EH (cell line): ENCODE data around the gene MRO.

ENCODE experiments used
- DNase-seq: peaks from one replicate; pipeline ENCODE4 v3.0.0-alpha.2; 2015; ENCODE audit warnings: low read depth

Gene MRO

DNA sequence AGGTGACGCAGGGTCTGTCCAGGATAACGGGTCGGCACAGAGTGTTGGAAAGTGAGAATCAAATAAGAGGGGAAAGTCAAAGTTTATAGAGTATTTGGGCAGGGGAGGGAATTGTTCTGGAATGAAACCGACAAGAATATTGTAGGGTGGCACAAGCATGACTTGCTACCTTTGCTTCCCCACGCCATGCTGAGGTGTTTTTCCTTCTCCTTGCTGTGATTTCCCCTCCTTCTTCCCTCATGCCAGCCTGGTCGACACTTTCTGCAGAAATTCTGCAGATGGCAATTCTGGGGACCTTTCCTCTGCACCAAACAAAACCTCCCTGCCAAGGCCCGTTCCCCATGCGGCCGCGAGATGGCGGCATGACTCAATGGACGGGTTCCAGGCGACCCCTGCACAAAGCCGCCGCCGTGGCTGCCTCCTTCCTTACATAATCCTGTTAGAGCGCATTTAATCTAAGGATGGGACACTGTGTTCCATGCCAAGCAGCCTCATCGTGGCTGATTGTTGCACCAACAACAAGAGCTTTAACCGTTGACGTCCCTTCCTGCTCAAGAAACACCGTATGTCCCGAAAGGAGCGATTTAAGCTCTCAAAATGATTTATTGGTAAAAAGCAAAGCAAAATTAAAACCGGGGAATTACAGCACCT lies at the start of gene MRO:
Gene MRO, minus strand, starts transcription at position 289 of the 651 bp plus-strand sequence. CDS start 10,616 bp downstream, outside the sequence.
- DNase-seq: peak; percentile 74

GRCh38 chr18:50869150-50869549 lies 49.3 kb upstream of the MRO start:
- DNase-seq: no peak

DNA sequence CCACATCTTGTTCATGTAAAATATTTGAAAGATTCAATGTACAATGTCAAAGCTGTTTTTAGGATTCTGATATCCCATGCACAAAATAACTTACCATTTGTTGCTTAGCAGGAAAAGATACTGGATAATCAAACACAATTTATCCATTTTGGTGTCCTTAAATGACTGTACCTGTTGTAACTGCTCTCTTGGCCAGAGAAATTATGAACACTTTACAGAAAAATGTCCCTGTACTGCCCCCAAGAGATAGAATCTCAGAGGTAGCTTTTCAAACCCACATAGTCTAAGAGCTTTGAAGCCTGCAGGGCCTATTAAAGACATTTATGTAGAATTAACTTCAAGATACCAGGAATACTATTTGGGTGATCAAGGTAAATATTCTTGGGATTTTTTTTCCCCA lies 46.9 kb upstream of the MRO start:
- no peak for DNase-seq

DNA sequence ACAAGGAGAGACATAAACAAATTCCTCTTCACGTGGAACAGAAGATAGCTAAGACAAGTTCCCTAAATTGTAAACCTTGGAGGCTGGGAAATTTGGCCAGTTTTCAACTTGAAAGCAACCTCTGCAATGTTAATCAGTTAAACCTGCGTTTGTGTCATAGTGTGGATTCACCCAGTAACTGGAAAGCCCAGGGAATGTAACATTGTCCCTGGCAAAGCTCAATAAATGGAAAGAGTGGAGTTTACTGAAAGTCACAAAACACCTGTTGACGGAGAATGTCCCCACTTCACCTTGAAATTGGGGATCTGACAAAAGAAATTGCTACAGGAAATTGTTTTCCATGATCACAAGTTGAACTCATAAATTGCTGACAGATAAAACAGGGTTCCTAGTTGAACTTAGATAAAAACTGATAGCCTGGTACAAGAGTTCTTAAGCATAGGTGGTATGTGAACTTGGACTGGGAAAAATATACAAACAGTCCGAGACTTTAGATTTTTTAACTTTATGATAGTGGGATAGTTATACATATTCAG lies 44.1 kb upstream of the MRO start:
- DNase-seq: no peak

DNA sequence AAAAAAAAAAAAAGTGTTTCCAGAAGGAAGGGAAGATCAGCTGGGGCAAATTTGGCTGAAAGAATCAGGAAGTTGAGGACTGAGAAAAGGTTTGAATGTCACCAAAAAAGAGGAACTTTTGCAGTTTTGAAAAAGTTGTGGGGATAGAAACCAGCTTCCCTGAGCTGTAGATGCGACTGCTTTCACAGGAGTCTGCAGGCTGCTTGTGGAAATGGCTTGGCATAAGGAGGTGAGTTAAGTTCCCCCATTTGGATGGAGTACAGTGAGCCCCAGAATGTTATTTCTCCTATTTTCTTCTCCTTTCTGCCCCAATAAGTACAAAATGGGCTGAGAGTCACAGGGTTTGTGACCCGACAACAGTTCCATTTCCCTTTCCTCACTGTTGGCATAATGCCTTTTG lies 42.6 kb upstream of the MRO start:
- DNase-seq: no peak

GRCh38 chr18:50861617-50862016 lies 41.8 kb upstream of the MRO start:
- no peak for DNase-seq

GRCh38 chr18:50859793-50860555 lies 40.2 kb upstream of the MRO start:
- no peak for DNase-seq

- DNase-seq: peak; percentile 10
Observed at GRCh38 chr18:50857694-50858093, 37.9 kb upstream of the MRO start.

DNA sequence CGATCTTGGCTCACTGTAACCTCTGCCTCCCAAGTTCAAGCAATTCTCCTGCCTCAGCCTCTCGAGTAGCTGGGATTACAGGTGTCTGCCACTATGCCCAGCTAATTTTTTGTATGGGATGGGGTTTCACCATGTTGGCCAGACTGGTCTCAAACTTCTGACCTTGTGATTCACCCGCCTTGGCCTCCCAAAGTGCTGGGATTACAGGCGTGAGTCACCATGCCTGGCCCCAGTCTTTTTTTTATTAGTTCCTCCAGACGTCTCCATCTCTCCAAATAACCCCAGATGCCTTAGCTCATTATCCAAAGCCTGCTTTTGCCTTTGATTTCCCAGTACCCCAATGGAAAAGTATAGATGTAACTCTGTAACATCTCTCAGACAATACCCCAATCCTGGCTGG lies 37.4 kb upstream of the MRO start:
- DNase-seq: peak; percentile 60

- no peak for DNase-seq
Observed at GRCh38 chr18:50855976-50856757, 36.4 kb upstream of the MRO start.

DNA sequence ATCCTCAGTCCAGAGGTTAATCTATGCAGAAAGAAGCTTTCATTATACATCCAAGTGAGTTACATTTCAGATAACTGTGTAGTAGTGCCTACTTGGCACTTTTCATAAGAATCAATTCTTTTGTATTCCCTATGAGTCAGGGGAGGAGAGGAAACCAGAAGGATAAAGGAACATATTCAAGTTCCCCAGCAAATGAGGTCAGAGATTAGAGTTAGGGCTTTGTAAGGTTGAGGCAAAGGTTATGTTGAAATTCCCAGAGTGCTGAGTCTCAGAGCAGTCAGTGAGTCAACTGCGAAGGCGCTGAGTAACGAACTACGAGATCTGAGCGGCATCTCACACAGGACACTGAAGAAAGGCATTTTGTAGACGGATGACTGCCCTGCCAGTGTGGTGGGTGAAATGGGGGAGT lies 34.1 kb upstream of the MRO start:
- DNase-seq: peak; percentile 15

GRCh38 chr18:50850307-50851065 lies 30.7 kb upstream of the MRO start:
- DNase-seq: no peak

DNA sequence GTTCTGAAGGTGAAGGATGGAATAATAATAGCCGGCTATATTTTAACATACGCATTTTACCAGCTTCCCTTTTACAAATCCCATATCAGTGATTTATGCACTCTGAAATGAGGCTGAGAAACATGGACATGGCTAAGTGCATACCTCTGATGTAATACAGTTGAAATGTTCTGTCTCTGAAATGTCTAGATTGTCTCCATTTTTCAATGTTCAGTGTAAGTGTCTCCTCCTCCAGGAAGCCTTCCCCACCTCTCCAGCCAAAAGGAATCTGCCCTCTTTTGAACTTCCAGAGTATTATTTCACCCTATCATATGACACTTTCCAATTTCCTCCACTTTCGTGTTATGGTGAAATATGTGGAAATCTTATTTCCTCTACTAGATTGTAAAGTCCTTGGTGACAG lies 29.6 kb upstream of the MRO start:
- DNase-seq: peak; percentile 14

DNA sequence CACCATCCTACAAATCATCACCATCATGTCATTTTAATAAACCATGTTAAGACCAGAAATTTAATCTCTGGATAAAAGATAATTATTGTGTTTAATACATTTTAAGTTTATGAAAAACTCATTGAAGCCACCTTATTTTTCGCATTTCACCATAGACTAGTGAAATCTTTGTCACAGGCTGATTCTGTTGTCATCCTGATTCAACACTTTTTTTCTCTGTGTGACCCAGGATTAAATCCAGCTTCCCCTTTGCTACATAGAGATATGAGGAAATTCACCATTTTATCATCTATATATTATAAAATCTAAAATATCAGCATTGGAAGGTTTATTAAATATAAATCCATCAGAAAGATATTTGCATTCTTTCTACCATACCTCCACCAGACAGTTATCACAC lies 29.2 kb upstream of the MRO start:
- DNase-seq: no peak

DNA sequence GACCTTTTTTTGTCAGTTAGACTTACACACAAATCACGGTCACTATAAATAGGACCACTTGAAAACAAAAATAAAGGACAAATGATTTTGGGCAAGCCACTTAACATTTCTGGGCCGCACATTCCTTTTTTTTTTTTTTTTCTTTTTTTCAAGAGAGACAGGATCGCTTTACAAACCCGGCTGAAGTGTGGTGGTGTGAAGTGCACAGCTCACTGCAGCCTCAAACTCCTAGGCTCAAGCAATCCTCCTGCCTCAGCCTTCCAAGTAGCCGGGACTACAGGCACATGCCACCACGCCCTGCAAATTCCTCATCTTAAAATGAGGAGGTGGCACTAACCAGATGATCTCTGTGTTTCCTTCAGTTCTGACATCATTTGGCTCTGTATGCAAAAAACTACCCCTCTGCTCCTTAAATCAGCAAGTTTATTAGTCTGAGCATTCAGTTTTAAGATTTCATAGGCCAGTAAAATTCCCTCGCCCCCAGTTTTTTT lies 28.3 kb upstream of the MRO start:
- no peak for DNase-seq

DNA sequence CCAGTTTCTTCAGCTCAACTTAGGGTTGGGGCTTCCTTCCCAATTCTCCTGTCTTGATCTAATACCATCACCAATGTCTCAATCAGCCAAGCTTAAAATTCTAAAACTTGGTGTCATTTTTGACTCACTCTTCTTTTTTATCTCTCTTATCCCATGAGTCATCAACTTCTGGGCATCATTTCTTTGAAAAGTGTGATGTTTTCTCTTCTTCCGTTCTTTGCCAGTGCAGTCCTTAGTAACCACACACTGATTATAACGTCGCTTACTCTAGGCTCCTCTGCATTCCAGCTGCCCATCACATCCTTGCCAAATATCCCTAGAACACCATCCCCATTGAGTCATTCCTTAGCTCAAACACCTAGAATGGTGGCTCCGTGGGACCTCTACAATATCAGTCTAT lies 27.4 kb upstream of the MRO start:
- DNase-seq: peak; percentile 24

- no peak for DNase-seq
Observed at GRCh38 chr18:50844960-50845359, 25.1 kb upstream of the MRO start.

DNA sequence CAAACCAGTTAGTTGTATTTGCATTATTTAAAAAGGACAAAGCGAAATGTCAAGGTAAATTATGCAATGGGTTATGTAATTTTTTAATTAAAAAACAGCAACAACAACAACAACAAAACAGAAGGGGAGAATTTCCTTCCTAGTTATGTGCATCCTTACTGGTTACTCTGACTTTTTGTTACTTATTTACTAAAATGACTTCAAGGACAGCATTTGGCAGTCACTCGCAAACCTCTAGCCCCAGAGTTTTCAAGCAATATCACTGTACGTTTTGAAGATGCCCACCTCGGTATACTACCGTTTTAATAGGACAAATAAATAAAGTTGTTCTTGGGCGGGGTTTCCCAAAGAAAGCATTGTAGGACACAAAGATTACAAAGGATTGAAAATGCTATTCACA lies 24.7 kb upstream of the MRO start:
- DNase-seq: no peak

DNA sequence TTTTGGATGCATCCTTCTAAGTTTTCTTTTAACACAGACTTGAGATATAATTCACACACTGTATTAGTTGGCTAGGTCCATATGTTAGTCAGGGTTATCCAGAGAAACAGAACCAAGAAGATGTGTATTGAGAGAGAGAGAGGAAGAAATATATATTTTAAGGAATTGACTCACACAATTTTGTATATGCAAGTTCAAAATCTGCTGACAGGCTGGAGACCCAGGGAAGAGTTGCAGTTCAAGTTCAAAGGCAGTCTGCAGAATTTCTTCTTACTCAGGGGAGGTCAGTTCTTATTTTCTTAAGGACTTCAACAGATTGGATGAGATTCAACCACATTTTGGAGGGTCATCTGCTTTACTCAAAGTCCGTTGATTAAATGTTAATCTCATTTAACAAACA lies 23.0 kb upstream of the MRO start:
- DNase-seq: no peak

DNA sequence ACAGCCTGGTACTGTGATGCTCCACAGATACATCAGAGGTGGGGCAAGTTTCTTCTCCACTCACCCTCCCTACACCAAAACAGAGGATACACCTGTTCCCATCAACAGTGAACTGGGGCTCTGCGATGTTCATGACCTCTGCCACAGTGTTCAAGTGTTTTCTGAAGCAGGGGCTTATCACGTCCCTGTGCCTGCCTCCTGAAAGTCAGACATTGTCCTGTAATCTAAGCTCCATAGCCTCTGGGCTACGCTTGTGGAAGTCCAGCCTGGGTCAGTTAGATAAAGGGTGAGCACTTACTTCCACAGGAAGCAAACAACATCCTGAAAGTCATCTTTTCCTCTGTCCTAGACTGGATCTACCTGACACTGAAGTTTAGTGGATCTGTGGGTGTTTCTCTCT lies 20.2 kb upstream of the MRO start:
- DNase-seq: no peak

DNA sequence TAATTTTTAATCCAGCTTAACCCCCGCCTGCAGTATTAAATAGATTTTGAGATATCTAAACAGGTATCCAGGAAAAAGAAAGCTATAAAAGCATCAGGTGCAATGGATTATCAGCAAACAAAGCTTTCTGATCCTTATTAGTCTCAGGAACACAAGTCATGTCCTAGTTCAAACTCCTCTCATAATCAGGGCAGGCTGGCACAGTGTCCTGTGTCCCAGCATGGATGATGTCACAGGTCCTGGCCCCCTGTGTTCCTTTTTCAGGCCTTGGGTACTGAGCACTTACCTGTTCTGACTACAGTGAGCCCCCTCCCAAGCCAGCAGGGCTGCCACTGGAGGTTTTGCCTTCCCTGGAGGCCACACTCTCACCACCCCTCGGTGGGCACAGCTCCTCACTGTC lies 19.5 kb upstream of the MRO start:
- DNase-seq: no peak

- DNase-seq: peak; percentile 38
Observed at GRCh38 chr18:50836521-50836957, 16.7 kb upstream of the MRO start.
